Measurements from ENCODE around the gene CCDC88B. TPM values are rescaled to one million over a fixed set of nuclear protein-coding genes. Genes with fewer than 3 reads are reported as not detected.

Gene CCDC88B
- total and polyA plus RNA-seq, 2 of the 8 experiments (the other 6 are each of a cell fraction or from before 2014, with no cell fraction given) = 5.9 to 12.5 TPM

DNA sequence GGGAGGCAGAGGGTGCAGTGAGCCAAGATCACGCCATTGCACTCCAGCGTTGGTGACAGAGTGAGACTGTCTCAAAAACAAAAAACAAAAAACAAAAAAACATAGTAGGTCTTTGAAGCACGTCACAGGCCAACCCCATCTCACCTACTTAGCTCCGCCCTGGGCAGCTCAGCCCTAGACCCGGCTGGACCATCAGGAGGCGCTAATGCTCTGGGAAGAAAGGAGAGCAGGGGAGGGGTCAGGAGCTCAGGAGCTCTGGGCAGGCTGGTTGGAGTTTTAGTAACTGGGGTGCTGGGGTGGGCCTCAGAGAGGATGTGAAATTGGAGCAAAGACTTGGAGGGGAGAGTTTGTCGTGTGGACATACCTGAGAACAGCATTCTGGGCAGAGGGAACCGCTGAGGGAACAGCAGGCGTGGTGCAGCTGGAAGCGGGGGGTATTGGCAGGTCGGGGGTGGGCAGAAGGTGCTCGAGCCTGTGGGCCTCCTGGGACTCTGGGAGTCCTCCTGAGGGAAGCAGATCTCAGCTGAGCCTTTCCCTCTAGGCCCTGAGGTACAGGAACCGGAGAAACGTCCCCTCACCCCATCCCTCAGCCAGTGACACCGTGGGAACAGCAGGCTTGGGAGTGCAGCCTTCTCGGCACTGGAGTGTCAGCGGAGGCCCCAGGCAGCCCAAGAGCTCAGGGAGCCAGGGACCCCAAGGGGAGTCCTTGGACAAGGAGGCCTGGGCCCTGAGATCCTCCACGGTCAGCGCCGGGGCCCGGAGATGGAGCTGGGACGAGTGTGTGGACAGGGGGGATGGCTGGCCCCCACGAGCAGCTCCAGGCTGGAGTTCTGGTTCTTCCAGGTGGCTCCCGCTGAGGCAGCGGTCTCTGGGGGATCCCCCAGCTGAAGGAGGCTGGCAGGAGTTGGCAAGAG, 16.8 kb downstream of the CCDC88B start:
- Histone ChIP-seq H2BK5ac (ENCODE audit: low read depth, low read length) (peak overlapping the region; percentile 71), H4K91ac (replicated peaks; ENCODE audit: insufficient read length, low read length) (peak overlapping the region; percentile 52), H4K8ac (ENCODE audit: extremely low read depth, insufficient read depth, low read length) (no peak overlapping the region; the same call in 1 of the 2 replicates), H2BK120ac (replicated peaks; ENCODE audit: low read depth, low read length) (no peak overlapping the region), H2BK20ac (ENCODE audit: low read length) (0 out of 2 replicates have a peak overlapping the region, but pooled peaks have one; percentile 3), H3K56ac (replicated peaks; ENCODE audit: insufficient read length, low read depth, low read length) (no peak overlapping the region), H3K4me3 (ENCODE audit: extremely low read depth in 1 of 4, insufficient read depth in 2 of 4, low read depth in 3 of 4, low read length in 4 of 4) (no peak overlapping the region), H3K4ac (replicated peaks; ENCODE audit: insufficient read length, low read depth, low read length) (no peak overlapping the region), H2AFZ (ENCODE audit: low read length) (no peak overlapping the region), H3K9me3 (ENCODE audit: insufficient read depth in 2 of 2, low read depth in 1 of 2, low read length in 1 of 2) (no peaks in the 10 kb centered on the region), H2BK15ac (ENCODE audit: low read length) (peak overlapping the region; percentile 19; the same call in 1 of the 2 replicates), H4K20me1 (replicated peaks in 1 of 2; ENCODE audit: control insufficient read depth in 1 of 2, insufficient read depth in 2 of 2, low read length in 2 of 2) (peaks cover 0 to 1% of the 10 kb centered on the region in 2 experiments), H3K14ac (ENCODE audit: insufficient read length) (no peak overlapping the region), H3K23ac (ENCODE audit: insufficient read length) (no peak overlapping the region), H3K4me1 (replicated peaks in 1 of 4; ENCODE audit: control insufficient read depth in 3 of 4, insufficient read depth in 4 of 4, low read length in 3 of 4) (peaks cover 0 to 39% (median 30%) of the 10 kb centered on the region in 4 experiments; a peak in 6 of 7 replicates), H3K18ac (ENCODE audit: extremely low read depth, low read length) (peak overlapping the region; percentile 71), H3K79me1 (ENCODE audit: low read depth, low read length) (no peaks in the 10 kb centered on the region), H3K9ac (replicated peaks in 1 of 4; ENCODE audit: extremely low read depth in 1 of 4, low read depth in 3 of 4, low read length in 3 of 4) (no peak overlapping the region), H4K5ac (ENCODE audit: insufficient read length, low read depth, low read length) (no peak overlapping the region), H2AK5ac (ENCODE audit: low read depth, low read length) (no peak overlapping the region), H2BK12ac (ENCODE audit: low read depth, low read length) (peak overlapping the region; percentile 88; the same call in 1 of the 2 replicates), H3K23me2 (ENCODE audit: low read depth, low read length) (peaks cover 7% of the 10 kb centered on the region; the same call in 1 of the 2 replicates), H3K4me2 (ENCODE audit: insufficient read depth in 1 of 2, low read depth in 2 of 2, low read length in 2 of 2) (no peak overlapping the region), H3K79me2 (ENCODE audit: control insufficient read depth in 1 of 2, insufficient read depth in 2 of 2, low read length in 2 of 2) (no peaks in the 10 kb centered on the region), H3K27ac (ENCODE audit: low read depth, low read length) (no peak overlapping the region), H3K27me3 (replicated peaks in 1 of 4; ENCODE audit: control insufficient read depth in 3 of 4, extremely low read depth in 1 of 4, insufficient read depth in 3 of 4, low read length in 3 of 4) (no peaks in the 10 kb centered on the region), H3K36me3 (ENCODE audit: control insufficient read depth in 2 of 4, insufficient read depth in 4 of 4, low read length in 3 of 4) (peaks cover 0 to 4% (median 0%) of the 10 kb centered on the region in 4 experiments; a peak in 2 of 8 replicates)
- CTCF ChIA-PET (ENCODE audit: partially characterized antibody) = interaction anchor here (0.7 to 37.6 kb wide), 53 partner anchors 8 to 1938 kb away, joined by 3 to 614 read pairs (median 5); partner anchors contain the start of genes CATSPERZ, CCDC88B, ESRRA and NUDT22
- DNase-seq (ENCODE audit: low read depth in 1 of 2, low spot score in 2 of 2) = peak in 1 of 2 experiments; percentile 91
- FAIRE-seq = peak; percentile 77
- POLR2A ChIA-PET (ENCODE audit: partially characterized antibody) = interaction anchor here (0.5 to 6.2 kb wide), 11 partner anchors 8 to 506 kb away, joined by 3 to 47 read pairs (median 3); partner anchors contain the start of genes ESRRA, PRDX5 and TRMT112
- WGBS, 2 experiments (ENCODE audit: extremely low coverage in 1 of 2, insufficient coverage in 1 of 2, insufficient read length in 1 of 2, insufficient replicate concordance in 2 of 2, low coverage in 1 of 2, low lambda C conversion rate in 2 of 2, missing lambda C conversion rate in 1 of 2) = 67% methylated on average over 25 of the region's 25 CpGs; no CpG with 5 or more reads in 1 of the 2 experiments
- no peak for TF ChIP-seq RNF2 (IDR thresholded peaks at IDR 0.05; ENCODE audit: borderline replicate concordance, low read depth, low read length, missing control alignments, poor library complexity, severe bottlenecking)
- TF ChIP-seq RAD21 (IDR thresholded peaks at IDR 0.05 in 1 of 2, conservative IDR thresholded peaks at IDR 0.05 in 1 of 2; ENCODE audit: low read depth in 2 of 2, low read length in 2 of 2) = peak; percentile 77 to 87
- 0 out of 4 replicates have a peak, but pooled peaks of 1 of the 2 experiments have one; percentile 27 for TF ChIP-seq SIN3A (conservative IDR thresholded peaks at IDR 0.05 in 1 of 2, IDR thresholded peaks at IDR 0.05 in 1 of 2; ENCODE audit: low read depth in 1 of 2, low read length in 2 of 2)
- TF ChIP-seq, protein P1, sequence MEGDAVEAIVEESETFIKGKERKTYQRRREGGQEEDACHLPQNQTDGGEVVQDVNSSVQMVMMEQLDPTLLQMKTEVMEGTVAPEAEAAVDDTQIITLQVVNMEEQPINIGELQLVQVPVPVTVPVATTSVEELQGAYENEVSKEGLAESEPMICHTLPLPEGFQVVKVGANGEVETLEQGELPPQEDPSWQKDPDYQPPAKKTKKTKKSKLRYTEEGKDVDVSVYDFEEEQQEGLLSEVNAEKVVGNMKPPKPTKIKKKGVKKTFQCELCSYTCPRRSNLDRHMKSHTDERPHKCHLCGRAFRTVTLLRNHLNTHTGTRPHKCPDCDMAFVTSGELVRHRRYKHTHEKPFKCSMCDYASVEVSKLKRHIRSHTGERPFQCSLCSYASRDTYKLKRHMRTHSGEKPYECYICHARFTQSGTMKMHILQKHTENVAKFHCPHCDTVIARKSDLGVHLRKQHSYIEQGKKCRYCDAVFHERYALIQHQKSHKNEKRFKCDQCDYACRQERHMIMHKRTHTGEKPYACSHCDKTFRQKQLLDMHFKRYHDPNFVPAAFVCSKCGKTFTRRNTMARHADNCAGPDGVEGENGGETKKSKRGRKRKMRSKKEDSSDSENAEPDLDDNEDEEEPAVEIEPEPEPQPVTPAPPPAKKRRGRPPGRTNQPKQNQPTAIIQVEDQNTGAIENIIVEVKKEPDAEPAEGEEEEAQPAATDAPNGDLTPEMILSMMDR (IDR thresholded peaks at IDR 0.05; ENCODE audit: control extremely low read depth in 1 of 3, insufficient read depth in 1 of 3, low read depth in 1 of 3, low read length in 3 of 3) = peak in 2 of 3 experiments; percentile 86 to 92; a peak in 3 of 4 replicates
- TF ChIP-seq CREB1 (IDR thresholded peaks at IDR 0.05) = peak; percentile 64; the same call in 1 of the 2 replicates
- TF ChIP-seq NRF1 (IDR thresholded peaks at IDR 0.05; ENCODE audit: low read depth, low read length) = no peak

Measured in H1 (cell line).